GM18873 (cell line): Measurements from ENCODE around the gene ANKZF1.

Source experiments
- ATAC-seq: cut with Tn5 transposase; IDR thresholded peaks from one replicate; pipeline ENCODE4 v1.9.1; 2021; ENCODE audit warnings: mild to moderate bottlenecking, moderate library complexity, moderate number of reproducible peaks; ENCODE audit not compliant: unreplicated experiment, low FRiP score

ANKZF1 gene

DNA sequence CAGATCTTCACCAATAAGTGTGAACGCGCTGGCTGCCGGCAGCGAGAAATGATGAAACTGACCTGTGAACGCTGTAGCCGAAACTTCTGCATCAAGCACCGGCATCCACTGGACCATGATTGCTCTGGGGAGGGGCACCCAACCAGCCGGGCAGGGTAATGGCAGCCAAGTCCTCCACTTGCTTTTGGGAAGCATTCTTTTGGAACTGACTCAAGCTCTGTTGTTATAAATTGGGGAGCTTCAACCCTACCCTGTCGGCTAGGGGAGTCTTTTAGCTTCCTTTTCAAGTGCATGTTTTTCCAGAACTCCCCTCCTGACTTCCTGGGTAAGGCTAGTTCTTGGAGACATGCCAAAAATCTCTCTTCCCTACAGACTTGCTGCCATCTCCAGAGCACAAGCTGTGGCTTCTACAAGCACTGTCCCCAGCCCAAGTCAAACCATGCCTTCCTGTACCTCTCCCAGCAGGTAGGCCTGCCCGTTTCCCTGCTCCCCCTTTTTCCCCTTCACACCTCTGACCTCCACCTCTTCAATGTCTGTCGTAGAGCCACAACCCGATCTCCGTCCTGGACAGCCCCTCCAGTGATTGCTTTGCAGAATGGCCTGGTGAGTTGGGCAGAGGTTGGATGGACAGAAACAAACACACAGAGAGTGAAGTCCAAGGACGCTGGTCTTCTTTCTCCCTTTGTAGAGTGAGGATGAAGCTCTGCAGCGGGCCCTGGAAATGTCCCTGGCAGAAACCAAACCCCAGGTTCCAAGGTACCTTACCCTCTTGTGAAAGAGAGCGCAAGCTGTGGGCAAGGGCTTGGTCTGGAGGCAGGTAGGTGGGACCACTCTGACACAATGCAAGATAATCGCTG, 21.5 kb upstream of the ANKZF1 start:
- no peak for ATAC-seq

DNA sequence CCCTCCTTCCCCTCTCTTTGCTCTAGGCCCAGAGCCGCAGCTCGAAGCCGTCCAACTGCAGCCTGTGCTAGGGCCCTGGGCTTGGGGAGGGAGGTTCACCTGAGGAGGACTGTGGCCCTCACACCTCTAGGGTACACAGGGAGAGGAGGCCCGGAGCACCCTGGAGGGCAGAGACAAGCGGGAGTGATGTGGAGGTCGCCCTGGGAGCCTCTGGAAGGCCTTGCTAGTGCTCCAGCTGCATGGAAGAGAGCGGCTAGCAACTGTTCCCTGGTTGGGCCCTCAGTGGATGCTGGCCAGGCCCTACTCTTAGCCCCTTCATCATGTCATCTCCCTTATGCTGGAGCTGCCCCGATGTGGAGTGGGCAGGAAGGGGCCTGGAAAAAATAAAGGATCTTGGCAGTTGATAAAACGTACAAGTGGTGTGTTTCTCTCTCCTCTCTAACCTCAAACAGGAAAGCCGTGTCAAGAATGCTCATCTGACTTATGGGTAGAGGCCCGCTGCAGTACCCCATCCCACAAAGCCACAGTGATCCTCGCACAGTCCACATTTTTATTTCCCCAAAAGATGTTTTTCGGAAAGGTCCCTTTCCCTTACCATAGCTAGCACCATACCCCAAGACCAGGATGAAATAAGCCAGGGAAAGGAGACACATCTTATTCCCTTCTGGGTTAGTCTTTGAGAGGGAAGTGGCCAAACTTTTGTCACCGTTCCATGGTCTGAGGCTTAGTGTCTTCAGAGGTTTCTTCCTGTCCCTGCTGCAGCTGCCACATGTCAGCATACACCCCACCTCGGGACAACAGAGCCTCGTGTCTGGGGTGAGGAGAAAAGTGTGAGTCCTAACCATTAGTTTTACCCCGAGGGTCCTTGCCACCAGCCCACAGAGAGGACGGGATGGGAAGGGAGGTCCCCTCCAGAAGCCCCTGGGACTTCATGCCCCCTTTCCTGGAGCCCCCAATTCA, 20.1 kb upstream of the ANKZF1 start:
- ATAC-seq: no peak

DNA sequence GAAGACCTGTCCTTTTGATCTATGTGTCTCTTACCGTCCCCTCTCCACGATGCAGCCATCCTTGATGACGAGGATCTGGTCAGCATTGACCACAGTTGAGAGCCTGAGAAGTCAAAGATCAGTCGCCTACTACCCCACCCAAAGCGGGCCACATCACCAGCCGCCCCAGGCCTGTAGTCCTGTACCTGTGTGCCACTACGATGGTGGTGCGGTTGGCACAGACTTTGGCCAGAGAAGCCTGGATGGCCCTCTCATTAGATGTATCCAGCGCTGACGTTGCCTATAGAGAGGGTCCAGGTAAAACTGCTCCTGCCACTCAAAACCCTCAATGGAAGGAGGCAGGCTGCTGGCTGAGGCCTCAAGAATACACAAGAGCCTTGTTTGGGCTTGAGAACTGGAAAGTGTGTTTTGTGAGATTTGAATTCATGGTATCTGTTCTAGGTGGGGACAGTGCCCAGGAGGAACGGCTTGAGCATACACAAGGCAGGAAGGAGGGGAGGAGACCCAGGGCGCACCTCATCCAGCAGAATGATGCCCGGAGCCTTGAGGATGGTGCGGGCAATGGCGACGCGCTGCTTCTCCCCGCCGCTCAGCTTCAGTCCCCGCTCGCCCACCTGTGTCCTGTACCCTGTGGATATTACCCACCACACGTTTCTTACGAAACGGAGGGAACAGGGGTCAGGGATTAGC, 19.3 kb upstream of the ANKZF1 start:
- no peak for ATAC-seq

DNA sequence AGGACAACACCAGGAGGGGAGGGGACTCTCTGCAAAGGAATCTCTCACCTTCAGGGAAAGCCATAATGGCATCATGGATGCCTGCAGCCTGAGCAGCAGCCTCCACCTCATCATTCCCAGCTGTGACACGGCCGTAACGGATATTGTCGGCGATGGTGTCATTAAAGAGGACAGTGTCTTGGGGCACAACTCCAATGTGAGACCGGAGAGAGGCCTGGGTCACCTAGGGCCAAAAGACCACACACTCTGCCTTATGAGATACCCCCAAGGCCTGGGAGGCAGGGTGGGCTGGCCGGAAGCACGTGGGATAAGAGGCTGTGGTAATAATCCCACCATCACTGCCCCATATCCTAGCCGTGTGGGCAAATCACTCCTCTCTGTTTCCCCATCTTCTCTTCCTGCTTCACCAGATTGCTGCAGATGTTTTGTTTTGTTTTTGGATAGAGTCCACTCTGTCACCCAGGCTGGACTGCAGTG, 18.7 kb upstream of the ANKZF1 start:
- no peak for ATAC-seq

DNA sequence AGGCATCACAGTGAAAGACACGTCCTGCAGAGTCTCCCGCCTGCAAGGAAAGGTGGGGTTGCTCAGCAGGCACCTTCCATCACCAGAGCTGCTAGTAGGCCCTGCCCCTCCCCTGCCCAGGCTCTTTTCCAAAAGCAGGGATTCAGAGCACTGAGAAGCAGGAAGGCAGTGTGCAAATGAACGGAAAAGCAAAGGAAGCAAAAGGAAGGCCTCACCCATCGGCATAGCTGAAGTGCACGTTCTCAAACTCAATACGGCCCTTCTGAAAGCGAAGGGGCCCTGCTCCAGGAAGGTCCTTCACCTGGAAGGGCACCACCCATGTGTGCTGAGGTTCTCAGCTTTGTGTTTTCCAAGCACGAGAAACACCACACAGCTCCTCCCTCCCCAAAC, 16.6 kb upstream of the ANKZF1 start:
- ATAC-seq: no peak

DNA sequence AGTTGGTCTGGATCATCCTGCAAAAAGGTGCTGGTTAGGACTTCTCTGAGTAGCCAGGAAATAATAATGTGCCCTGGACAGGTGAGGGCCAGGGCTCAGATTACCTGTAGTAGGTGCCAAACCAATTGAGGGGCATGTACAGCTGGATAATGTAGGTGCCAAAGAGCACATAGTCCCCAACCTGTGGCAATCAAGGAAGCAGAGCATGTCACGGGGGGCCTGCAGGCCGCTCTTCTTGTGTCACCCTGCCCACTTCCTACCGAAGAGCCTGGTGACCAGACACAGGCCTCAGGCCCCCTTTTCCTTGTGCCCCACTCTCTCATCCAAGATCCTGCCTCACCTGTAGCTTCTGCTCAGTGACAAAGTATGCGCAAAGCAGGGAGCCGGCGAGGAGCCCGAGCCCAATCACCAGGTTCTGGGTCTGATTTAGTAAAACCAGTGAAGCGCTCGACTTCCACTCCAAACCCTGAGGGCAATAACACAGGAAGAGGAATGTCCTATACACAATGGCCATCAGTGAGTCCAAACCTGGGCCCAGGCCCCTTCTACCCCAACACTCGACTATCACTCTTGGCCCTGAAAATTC, 16.0 kb upstream of the ANKZF1 start:
- no peak for ATAC-seq

DNA sequence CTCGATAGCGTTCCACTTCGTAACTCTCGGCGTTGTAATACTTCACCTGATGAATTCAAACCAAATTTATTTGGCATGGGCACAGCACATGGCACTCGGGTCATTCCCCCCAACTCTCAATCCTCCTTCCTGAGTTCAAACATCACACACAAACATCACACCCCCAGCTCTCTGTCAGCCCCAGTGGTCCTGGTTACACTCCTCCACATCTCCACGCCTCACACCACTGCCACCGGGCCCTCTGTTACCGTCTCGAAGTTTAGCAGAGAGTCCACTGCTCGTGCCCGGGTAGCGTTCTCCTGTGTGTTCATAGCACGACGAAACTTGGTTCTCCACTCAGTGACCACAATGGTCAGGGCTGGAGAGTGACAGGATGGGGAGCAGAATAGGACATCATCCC, 15.5 kb upstream of the ANKZF1 start:
- no peak for ATAC-seq

DNA sequence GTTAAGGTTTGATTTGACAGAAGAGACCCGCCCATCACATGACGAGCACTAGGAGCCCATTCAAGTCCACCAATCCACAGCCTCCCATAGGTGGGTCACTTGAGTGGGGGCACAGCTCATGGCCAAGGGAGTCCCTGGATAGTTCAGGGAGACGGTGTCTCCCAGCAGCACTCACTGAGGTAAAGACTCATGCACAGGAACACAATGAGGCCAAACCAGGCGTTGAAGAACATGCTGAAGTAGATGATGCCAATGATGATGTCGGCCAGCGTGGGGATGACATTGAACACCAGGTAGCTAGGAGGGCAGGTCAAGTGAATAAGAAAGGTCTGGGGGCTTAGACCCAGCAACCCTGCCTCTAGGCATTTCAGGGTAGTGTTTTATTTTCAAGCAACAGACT, 14.8 kb upstream of the ANKZF1 start:
- no peak for ATAC-seq

DNA sequence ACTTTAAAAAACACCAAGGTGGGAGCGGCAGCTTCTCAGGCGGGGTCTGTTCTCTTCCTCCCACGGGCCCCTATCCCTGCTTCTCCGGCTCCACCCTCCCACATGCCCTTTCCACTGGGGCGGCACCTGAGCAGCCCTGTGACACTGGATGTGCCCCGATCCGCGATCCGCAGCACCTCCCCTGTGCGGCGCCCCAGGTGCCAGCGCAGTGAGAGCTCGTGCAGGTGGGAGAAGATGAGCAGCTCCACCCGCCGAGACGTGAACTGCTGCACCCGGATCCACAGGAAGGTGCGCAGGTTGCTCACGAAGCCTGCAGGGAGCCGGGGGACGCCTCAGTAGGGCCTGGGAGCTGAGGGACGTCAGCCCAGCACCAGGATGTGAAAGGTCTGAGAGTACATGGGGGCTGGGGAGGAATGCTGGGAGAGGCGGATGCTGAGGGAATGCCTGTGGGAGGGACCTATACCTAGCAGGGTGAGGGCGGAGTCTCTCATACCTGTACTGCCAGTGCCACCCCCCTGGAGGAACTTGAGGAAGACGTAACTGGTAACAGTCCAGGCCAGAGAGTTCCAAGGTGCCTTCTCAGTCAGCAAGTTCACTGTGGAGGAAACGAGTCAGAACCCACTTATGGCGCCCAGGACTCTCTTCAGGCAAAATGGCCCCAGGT, 13.6 kb upstream of the ANKZF1 start:
- no peak for ATAC-seq

DNA sequence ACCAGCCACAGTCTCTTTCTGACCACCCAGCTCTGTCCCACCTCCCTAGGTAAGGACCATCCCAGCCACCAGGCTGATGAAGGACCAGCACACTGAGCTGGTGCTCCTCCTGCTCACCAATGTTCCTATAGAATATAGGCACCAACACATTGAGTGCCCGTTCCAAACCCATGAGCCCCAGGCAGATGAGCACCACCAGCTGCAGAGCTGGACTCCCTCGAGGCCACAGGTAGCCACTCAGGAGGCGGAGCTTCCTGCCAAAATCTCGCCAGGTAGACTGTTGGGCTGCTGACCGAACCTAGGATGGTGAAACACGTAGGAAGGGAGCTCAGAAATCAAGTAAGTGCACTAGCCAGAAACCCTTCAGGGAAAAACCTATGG, 13.1 kb upstream of the ANKZF1 start:
- no peak for ATAC-seq

DNA sequence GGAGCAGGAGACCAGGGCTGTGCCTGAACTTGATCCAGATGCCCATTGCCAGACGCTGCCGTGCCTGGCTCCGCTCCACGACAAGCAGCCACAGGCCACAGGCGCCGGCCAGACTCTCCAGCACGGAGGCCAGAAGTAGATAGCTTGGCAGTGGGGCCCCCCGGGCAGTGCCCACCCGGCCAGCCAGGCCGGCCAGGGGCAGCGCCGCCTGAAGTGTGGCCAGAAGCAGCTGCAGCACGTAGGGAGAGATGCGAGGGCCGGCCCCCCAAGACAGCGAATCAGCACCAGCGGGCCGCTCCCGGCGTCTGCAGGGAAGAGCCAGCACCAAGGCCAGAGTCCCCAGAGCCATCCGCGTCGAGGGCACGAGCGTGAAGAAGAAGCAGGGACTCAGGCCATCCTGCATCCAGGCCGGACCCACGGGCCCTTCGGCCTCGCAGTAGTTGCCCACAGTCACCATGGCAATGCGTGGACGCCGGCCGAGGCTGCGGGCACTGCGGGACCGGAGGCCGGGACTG, 11.3 kb upstream of the ANKZF1 start:
- peak; percentile 26 for ATAC-seq

DNA sequence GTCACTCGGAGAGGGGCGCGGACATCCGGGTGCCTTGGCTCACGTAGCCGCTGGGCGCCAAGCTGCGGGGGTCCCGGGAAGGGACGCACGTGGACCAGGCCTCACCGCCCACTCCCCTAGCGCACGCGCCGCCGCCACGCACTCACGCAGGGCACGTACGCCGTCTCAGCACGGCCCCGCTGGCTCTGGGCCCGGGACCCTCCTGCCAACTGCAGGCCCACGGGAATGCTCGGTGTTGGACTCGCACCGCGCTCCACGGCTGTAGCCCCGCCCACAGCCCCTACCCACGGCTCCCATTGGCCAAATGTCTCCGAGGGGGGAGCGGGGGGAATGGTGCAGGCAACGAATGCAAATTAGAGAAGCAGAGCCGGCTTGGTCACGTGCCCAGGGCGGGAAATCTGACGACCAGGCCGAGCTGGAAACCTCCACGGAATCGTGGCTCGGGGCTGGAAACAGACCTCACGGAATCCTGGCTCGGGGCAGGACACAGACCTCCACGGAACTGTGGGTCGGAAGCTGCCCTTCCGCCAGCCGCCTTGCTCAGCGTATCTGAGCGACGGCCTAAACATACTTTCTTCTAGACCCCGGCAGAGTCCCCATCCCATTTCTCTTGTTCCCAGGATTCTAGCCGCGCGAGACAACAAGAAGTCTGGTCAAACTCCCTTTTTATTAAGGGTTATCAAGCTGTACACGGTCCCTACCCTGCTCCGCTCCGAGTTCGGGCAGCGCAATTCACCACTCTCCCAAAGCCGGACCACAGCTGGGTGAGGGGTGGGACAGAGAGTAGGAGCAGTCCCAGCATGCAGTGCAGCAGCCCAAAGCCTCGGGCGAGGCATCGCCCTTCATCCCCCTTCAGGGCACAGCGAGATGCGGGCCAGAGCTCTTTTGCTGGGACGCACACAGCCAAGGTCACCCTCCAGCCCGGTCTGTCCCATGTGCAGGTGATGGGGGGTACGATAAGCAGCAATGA, 10.6 kb upstream of the ANKZF1 start, which contains the start of gene ABCB6:
Gene ABCB6, minus strand, starts transcription at position 227 of the 970 bp plus-strand sequence. CDS start 285 bp downstream, outside the sequence.
- ATAC-seq: peak; percentile 51

DNA sequence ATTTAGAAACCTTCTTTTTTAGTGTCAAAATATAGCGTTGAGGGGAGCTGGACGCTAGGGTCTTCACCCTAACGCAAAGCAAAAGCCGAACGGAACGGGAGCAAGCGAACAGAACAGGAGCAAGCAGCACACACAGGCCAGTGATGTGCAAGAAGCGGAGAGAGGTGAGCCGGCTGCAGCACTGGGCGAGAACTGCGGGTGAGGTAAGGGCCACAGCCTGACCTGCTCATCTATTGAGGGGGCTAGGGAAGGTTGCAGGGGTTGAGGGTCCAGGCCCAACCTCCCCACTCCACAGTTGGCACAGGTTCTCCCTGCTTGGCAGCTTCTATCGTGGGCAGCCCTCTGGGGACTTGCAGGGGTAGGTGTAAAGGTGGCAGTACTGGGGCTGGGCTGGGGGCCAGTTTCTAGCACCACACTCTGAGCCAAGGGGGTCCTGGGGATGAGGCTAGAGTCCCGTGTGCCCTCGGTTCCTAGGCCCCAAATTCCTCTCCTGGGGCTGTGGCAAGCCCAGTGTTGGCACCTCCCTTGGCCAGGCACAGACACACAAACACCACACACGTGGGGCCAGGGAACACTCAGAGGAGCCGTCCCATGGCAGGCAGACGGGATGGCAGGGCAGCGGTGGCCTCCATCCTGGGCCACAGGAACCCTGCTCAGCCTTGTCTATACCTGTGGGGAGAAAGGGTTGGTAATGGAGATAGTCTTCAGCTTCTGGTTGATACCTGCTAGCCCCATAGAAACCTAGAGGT, 9.6 kb upstream of the ANKZF1 start:
- no peak for ATAC-seq

DNA sequence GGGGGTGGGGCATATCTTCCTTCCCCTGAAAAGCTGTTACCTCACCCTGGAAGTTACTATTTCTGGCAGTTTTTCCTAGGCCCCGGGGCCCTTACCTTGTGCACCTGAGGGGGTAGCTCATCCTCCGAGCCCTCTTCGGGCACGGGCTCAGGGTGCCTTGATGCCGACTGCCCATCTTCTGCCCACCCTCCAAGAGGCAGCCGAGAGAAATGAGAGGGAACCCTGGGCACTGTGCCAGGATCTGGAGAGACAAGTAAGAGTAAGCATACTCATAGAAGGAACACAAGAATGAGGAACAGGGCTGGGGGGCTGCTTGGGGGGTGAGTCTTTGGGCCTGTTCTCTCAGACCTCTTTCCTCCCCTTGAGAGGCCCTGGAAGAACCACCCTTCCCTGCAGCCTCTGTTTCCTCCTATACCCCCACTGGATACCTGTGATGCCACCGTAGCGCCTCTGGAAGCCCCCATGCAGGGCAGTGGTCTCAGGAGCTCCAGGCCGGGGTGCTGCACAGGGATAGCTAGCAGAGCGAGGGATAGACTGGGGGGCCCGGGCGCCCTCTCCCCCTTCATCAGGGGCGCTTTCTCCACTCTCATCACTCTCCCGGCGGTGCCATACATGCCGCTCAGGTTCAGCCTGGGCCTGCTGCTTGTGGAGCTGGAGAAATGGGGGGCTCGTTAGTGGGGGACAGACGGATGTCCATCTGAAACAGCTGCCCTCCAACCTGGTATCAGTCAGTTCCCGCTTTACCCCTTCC, 8.8 kb upstream of the ANKZF1 start:
- ATAC-seq: no peak

DNA sequence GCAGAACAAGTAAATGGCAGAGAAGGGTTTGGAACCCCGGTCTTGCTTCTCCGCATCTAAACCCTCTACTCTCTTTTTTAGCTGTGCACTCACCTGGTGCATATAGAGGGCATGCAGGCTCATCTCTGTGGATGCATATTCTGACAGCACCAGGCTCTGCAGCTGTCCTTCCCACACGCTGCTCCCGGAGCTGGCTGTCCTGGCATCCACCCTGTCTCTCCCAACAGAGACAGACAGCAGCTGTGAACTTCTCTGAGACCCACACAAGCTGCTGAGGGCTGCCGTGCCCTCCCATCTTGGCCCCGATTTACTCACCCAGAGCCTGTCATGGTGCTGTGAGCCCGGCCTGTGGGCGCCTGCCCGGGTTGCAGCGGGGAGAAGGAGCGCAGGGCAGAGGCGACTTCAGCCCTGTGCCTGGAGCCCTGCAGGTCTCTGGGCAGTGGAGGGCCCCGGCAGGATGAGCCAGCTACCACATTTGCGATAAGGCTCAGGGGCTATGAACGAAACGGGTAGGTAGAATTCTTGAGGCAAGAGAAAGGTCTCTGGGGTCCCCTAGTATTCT, 7.6 kb upstream of the ANKZF1 start:
- no peak for ATAC-seq

DNA sequence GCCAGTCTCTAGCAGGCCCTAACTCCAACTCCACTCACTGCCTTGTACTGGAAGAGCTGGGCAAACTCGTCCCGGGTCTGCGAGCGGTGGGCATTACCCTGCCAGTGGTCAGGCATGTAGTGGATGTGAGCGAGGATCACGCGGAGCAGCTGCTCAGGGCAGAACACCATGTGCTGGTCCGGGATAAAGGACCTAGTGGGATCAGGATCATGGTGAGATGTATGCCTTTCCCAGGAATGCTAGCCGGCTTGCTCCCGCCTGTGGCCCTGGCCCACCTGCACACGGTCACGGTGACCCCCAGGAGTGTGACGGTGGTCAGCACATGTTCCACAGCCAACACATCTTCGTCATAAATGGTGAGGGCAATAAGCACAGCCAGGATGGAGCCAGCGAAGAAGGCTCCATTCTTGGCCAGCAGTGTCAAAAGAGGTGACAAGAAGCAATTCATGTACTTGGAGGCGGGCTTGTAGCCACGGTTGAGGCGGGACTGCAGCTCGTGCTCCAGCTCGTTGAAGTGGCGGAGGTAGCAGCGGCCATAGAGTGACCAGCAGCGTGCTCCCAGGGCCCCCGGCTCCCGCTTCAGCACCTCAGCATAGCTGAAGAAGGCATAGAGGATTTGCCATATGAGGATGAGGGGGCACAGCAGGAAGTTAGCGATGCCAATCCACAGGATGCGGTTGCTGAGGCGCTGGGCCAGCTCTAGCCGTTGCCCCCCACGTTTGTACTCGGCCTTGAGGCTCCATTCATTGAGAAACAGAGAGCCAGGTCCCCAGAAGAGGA, 5.6 kb upstream of the ANKZF1 start:
- no peak for ATAC-seq
